NCI-H2171 (cell line): ENCODE results near the gene CPNE5.

Experiments used
- DNase-seq: peaks from one replicate; lab custom pipeline; 2025; lab: John Stamatoyannopoulos, UW

The CPNE5 gene

DNA sequence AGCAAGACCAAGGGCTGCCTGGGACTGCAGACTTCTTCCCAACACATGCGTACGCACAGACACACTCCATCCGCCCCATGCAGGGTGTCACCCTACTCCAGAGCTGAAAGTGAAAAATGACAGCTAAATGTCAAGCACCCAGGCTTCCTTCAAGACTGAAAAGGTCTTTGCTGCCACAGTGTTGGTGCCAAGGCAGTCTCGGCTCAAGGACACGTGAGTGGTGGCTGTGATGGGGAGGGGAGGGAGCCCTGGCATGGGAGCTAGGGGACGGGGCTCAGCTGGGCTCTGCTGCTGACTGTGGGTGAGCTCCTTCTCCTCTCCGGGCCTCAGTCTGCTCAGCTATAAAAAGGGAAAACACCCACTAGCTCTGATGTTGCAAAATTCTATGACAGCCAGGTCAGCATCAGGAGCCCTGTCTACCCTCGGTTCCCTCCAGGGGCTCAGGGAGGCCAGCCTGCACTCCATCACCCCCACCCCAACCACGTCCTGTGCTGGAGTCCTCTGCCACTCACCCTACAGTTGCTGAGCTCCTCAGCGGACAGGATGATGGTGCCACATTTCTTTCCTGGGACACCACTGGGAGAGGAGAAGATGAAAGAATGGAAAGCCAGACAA, 47.6 kb downstream of the CPNE5 start:
- DNase-seq = no peak

- DNase-seq = no peak
These were observed 48.2 kb downstream of the CPNE5 start for GRCh38 chr6:36791085-36791484.

GRCh38 chr6:36788768-36789167, 50.5 kb downstream of the CPNE5 start:
- no peak for DNase-seq

DNA sequence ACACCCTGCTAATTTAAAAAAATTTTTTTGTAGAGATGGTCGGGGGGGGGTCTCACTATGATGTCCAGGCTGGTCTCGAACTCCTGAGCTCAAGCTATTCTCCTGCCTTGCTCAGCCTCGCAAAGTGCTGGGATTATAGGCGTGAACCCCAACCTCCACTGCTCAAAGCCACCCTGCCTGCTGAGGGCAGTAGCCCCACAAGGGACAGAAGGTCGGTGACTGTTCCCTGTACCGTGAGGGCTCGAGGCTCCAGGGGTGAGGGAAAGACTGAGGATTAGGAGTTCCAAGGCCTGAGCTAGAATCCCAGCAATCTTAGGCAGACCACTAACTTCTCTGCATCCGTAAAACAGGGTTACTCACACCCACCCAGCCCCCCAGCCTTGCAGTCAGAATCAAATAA, 51.1 kb downstream of the CPNE5 start:
- DNase-seq = no peak

- no peak for DNase-seq
These were observed 52.0 kb downstream of the CPNE5 start for GRCh38 chr6:36787210-36787609.

- no peak for DNase-seq
These were observed 53.1 kb downstream of the CPNE5 start for GRCh38 chr6:36786055-36786675.

GRCh38 chr6:36784376-36784636, 54.9 kb downstream of the CPNE5 start:
- DNase-seq = no peak

GRCh38 chr6:36783603-36784375, 55.5 kb downstream of the CPNE5 start:
- DNase-seq = no peak

GRCh38 chr6:36781669-36782068, 57.6 kb downstream of the CPNE5 start:
- no peak for DNase-seq

DNA sequence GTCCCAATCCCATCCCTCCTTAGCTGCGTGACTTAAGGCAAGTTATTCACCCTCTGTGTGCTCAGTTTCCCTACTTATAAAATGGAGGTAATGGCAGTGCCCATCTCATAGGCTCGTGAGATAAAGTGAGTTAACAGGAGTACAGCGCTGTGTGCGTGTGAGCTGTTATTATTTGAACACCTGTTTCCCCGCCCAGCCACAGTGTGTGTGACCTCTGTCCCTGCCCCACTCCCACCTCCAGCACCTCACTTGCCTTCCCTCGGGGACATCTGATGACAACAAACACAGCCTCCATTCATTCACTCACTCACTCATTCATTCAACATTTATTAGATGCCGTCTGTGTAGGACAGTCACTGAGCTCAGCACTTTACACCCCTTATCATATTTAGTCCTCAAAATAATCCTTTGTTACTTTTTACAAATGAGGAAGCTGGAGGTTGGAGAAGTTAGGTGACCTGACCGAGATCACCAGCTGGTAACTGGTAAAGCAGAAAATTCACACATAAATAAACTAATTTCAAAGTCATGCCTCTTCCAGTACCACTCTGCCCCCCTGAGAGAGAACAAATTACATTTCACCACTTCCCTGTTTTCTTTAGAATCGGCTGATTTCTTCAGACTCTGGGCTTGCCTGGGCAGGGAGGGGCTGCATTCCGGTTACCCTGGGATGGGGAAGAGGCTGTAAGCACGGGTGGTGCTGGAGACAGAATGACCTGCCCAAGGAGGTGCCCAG, 58.6 kb downstream of the CPNE5 start:
- no peak for DNase-seq

DNA sequence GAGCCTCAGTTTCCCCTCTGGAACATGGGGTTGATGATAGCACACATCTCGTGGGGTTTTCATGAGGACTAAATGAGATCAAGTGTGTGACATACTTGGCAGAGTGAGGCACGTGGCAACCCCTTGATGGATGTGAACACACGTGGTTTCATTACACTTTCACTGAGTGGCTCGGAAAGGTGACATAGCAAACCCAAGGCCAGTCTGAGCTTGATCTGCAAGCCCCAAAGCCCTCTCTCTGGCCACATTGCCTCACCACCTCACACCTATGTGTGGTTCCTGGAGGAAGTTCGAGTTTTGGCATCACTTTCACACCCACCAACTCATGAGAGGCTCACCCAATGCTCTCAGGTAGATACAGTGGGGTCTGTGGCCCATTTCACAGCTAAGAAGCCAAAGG, 60.0 kb downstream of the CPNE5 start:
- no peak for DNase-seq

- DNase-seq = no peak
These were observed 61.4 kb downstream of the CPNE5 start for GRCh38 chr6:36777801-36778200.

- no peak for DNase-seq
These were observed 63.1 kb downstream of the CPNE5 start for GRCh38 chr6:36776167-36776566.

- peak; percentile 93 for DNase-seq
These were observed 64.9 kb downstream of the CPNE5 start for GRCh38 chr6:36774331-36774730.

DNA sequence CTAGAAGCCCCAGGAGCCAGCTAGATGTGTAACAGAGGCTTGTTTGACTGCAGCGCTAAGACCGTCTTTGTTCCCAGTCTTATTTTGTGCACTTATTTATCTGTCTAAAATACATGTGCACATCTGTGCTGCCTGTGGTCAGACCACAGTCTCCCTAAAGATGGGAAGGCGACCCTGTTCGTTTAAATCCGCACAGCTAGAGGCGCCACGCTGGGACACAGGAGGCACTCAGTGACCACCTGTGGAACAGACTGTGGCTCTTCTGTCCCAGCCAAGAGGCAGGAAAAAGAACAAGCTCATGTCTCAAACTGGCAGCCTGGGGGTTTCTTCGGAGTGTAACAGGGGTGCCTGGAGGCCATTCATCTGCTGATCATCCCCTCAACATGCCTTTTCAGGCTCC, 66.8 kb downstream of the CPNE5 start:
- no peak for DNase-seq

DNA sequence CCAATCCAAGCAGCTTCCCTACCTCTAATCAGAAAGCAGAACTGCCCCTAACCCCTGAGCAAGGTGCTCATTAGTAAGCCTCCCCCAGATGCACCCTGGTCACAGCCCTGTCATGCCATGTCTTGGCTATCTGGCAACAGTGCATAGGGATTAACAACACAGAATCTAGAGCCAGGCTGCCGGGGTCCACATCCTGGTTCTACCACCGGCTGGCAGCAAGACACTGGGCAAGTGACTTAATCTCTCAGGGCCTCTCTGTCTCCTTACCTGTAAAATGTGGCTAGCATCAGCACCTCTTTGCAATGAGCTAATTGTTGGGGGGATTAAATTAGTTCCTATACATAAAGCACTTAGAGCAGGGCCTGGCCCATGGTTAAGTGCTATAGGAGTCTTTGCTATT, 68.1 kb downstream of the CPNE5 start:
- no peak for DNase-seq

GRCh38 chr6:36769676-36770499, 69.4 kb downstream of the CPNE5 start:
- DNase-seq = no peak

DNA sequence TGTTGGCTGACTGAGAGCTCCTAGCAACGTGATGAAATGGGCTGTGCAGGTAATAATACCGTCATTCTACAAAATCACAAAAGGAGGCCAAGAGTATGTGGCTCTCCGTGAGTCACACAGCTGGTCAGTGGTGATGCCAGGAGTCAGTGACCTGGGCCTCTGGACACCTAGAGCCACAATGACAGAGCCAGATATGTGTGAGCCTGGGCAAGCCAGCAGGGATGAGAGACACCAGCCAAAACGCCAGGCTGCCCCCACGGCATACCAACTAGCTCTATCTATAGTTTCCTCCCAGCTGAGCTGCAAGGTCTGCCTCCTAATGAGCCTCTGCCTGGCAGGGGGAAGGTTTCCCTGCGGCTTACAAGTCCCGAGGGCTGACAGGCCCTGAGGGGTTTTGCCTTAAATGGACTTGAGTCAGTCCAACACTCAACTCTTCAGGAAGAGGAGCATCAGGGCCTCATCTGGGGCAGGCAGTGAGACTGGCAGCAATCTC, 70.0 kb downstream of the CPNE5 start:
- DNase-seq = no peak

DNA sequence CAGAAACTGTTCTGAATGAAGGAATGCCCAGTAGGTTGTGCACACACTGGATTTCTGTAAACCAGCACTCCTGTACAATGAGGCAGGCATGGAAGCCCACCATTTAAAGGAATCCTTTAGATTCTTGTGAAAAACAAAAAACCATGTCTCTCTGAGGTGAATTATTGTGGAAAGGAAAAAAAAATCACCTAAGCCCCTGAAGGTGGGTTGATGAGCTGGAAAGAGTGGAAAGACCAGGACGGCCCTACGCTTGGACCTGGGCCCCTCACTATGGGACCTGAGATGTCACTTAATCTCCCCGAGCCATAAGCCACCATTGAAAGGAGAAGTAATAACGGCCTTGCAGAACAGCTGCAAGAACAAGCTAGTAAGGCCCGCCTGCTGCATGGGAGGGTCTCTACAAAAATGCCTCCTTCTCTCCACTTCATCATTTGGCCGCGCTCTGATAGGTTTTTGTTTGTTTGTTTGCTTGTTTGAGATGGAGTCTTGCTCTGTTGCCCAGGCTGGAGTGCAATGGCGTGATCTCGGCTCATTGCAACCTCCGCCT, 72.8 kb downstream of the CPNE5 start:
- no peak for DNase-seq

- DNase-seq = peak; percentile 74
These were observed 73.4 kb downstream of the CPNE5 start for GRCh38 chr6:36765594-36766398.

- DNase-seq = no peak
These were observed 74.1 kb downstream of the CPNE5 start for GRCh38 chr6:36765190-36765589.
